ENCODE measurements around the gene SLAIN2.
"Not testable (repeated sequence)": the region's sequence is repeated elsewhere in the genome, so short reads cannot be mapped to it uniquely, and the experiment has no call there.

Gene SLAIN2

DNA sequence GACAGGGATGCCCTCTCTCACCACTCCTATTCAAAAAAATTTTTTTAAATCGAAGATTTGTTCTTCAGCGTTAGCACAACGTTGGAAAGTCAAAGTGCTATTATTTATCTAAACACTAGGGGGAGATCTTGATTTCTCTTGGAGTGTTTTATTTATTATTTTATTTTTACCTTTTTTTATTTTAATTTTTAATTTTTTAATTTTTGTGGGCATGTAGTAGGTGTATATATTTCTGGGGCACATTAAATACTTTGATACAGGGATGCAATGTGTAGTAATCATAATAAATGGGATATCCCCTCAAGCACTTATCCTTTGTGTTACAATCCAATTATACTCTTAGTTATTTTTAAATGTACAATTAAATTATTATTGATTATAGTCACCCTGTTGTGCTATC is 104.4 kb downstream of the SLAIN2 start:
- peak; percentile 21 for DNase-seq

- no peak for DNase-seq
Observed at GRCh38 chr4:48446642-48447041, 105.3 kb downstream of the SLAIN2 start.

GRCh38 chr4:48449151-48449550 is 107.8 kb downstream of the SLAIN2 start:
- no peak for DNase-seq

DNA sequence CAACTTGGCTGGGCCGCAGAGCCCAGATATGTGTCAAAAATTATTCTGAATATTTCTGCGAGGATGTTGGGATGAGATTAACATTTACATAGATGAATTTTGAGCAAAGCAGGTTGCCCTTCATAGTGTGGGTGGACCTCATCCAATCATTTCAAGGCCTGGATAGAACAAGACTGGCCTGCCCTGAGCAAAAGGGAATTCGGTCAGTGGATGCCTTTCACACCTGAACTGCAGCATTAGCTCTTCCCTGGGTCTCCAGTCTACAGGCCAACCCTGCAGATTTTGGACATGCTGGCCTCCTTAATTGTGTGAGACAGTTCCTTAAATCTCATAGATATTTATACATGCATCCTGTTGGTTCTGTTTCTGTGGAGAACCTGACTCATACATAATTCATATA is 109.4 kb downstream of the SLAIN2 start:
- no peak for DNase-seq

- DNase-seq, result not testable (repeated sequence)
Observed at GRCh38 chr4:48451656-48452055, 110.3 kb downstream of the SLAIN2 start.

- no peak for DNase-seq
Observed at GRCh38 chr4:48454591-48454990, 113.3 kb downstream of the SLAIN2 start.

DNA sequence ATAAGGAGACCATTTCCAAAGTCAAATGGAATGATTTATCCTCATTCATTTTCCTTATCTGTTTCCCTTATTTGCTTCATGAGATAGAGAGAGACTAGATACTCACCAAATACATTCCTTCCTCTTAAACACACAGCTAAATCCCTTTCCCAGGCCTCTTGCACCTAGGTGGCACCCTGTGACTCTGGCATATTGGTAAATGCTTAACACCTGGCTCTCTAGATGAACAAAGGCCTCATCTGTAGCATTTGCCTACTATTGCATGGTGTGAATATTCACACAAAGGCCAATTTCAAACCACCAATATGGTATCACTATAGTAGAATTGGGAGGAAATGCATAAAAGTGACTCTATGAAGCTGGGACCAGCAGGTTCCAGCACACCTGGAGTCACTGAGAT is 119.7 kb downstream of the SLAIN2 start:
- DNase-seq, result no peak

DNA sequence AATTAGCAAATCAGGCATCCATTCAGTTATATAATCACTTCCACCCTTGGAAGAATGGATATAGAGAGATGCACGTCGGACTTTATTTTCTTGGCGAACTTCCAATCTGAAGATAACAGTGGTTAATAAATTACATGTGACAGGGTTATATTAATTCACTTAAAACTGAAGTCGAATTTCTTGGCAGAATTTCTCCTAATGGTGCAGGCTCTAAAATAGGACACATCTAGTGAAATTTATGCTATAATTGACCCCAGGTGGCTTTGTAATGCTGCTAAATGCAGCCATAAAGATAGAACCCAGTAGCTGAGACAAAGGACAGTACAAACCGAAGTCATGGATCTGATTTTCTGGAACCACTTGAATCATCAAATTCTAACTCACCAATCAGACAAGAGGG is 121.0 kb downstream of the SLAIN2 start:
- DNase-seq, result no peak

- no peak for DNase-seq
Observed at GRCh38 chr4:48467442-48467841, 126.1 kb downstream of the SLAIN2 start.

DNA sequence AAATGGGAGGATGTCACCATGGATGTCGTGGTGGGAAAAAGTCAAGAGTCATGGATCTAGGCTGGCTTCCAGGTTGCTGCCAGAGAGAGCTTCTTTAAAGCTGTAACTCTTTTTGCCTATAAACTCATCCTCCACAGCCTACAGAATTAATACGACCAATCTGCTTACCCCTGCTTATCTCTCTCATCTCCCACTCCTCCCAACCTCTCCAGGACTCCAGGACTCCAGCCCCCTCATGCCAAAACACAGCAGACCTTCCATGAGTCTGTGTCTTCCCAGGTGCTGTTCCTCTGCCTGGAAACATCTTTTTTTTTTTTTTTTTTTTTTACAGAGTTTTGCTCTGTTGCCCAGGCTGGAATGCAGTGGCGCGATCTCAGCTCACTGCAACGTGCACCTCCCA is 126.6 kb downstream of the SLAIN2 start:
- DNase-seq, result no peak

- DNase-seq, result no peak
Observed at GRCh38 chr4:48470137-48470536, 128.8 kb downstream of the SLAIN2 start.

- DNase-seq, result peak; percentile 20
Observed at GRCh38 chr4:48470570-48470969, 129.2 kb downstream of the SLAIN2 start.

DNA sequence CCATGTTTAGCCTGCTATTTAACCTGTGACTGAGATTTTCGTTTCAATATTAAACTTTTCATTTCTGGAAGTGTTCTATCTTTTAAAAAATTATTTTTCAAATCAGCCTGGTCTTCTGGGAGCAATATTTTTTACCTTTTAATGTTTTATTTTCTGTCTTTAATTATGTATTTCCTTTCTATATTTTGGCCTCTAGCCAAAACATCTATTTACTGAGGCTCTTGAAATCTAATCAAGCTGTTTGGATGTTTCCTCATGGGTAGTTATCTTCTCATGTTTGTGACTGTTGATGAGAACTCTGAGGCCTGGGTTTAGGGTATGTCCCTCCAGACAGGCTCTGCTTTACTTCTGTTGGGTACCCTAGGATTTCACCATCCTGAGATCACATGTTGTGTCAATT is 131.5 kb downstream of the SLAIN2 start:
- DNase-seq, result no peak

- no peak for DNase-seq
Observed at GRCh38 chr4:48475770-48476169, 134.4 kb downstream of the SLAIN2 start.
